ENCODE results near the gene PLCD4.

DNA sequence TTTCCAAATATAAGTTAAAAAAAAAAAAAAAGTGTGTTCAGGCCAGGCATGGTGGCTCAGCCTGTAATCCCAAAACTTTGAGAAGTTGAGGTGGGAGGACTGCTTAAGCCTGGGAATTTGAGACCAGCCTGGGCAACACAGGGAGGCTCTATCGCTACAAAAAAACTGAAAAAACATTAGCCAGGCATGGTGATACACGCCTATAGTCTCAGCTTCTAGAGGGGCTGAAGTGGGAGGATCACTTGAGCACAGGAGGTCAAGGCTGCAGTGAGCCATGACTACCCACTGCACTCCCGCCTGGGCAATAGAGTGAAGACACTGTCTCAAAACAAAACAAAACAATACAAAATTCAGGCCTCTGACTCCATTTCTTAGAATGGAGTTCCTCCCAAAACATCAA lies 48.7 kb upstream of the PLCD4 start:
- no peak for TF ChIP-seq EZH2phosphoT487 (IDR thresholded peaks at IDR 0.05; ENCODE audit: borderline replicate concordance, low read length)
- TF ChIP-seq, protein P1, sequence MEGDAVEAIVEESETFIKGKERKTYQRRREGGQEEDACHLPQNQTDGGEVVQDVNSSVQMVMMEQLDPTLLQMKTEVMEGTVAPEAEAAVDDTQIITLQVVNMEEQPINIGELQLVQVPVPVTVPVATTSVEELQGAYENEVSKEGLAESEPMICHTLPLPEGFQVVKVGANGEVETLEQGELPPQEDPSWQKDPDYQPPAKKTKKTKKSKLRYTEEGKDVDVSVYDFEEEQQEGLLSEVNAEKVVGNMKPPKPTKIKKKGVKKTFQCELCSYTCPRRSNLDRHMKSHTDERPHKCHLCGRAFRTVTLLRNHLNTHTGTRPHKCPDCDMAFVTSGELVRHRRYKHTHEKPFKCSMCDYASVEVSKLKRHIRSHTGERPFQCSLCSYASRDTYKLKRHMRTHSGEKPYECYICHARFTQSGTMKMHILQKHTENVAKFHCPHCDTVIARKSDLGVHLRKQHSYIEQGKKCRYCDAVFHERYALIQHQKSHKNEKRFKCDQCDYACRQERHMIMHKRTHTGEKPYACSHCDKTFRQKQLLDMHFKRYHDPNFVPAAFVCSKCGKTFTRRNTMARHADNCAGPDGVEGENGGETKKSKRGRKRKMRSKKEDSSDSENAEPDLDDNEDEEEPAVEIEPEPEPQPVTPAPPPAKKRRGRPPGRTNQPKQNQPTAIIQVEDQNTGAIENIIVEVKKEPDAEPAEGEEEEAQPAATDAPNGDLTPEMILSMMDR (conservative IDR thresholded peaks at IDR 0.05; ENCODE audit: low read depth, low read length): no peak

Measured in PC-3 (cell line).